SK-N-SH treated with all-trans-retinoic acid at 6 μM for 48 hours (cell line): ENCODE measurements around the gene KLC1.

Experiments
- ATAC-seq: fragments of 200-7000 bp; cut with Tn5 transposase; 3 replicates; pipeline ENCODE4 v1.9.1; 2020; ENCODE audit warnings: mild to moderate bottlenecking, moderate library complexity
- ARNTL ChIP-seq: fragments of 450-650 bp; formaldehyde crosslinking; IDR thresholded peaks from 2 replicates; pipeline ENCODE4 v1.5.0; 2020; ENCODE audit warnings: low read depth, mild to moderate bottlenecking, moderate library complexity, borderline replicate concordance
- BACH2 ChIP-seq: fragments of 250-450 bp; sonication (Bioruptor Pico); IDR thresholded peaks from 2 replicates; pipeline ENCODE4 v1.9.0; 2021; ENCODE audit warnings: mild to moderate bottlenecking, borderline replicate concordance
- CREB5 ChIP-seq: fragments of 250-450 bp; sonication (Bioruptor Pico); IDR thresholded peaks from 2 replicates; pipeline ENCODE4 v1.5.1; 2020; ENCODE audit warnings: low read depth, mild to moderate bottlenecking, moderate library complexity
- CSRNP3 ChIP-seq: fragments of 250-450 bp; sonication (Bioruptor Pico); IDR thresholded peaks from 2 replicates; pipeline ENCODE4 v1.5.1; 2021; ENCODE audit warnings: mild to moderate bottlenecking, moderate library complexity
- ESRRG ChIP-seq: fragments of 250-450 bp; sonication (Bioruptor Pico); IDR thresholded peaks from 2 replicates; pipeline ENCODE4 v1.6.1; 2021; ENCODE audit warnings: mild to moderate bottlenecking
- GLIS3 ChIP-seq: fragments of 250-450 bp; sonication (Bioruptor Pico); IDR thresholded peaks from 2 replicates; pipeline ENCODE4 v1.5.0; 2020; ENCODE audit warnings: mild to moderate bottlenecking, moderate library complexity
- ISL1 ChIP-seq: fragments of 250-450 bp; sonication (Bioruptor Pico); IDR thresholded peaks from 2 replicates; pipeline ENCODE4 v2.1.2; 2022; ENCODE audit warnings: mild to moderate bottlenecking, moderate library complexity
- PATZ1 ChIP-seq: fragments of 250-450 bp; sonication (Bioruptor Pico); IDR thresholded peaks from 2 replicates; pipeline ENCODE4 v1.8.0; 2020; ENCODE audit warnings: mild to moderate bottlenecking, moderate library complexity, borderline replicate concordance
- PPARA ChIP-seq: fragments of 250-450 bp; sonication (Bioruptor Pico); IDR thresholded peaks from 2 replicates; pipeline ENCODE4 v1.5.0; 2020; ENCODE audit warnings: mild to moderate bottlenecking, borderline replicate concordance
- SNAI2 ChIP-seq: fragments of 250-450 bp; sonication (Bioruptor Pico); IDR thresholded peaks from 2 replicates; pipeline ENCODE4 v1.5.0; 2020; ENCODE audit warnings: mild to moderate bottlenecking, moderate library complexity
- TOX ChIP-seq: fragments of 250-450 bp; sonication (Bioruptor Pico); IDR thresholded peaks from 2 replicates; pipeline ENCODE4 v1.8.0; 2021; ENCODE audit warnings: mild to moderate bottlenecking, moderate library complexity, borderline replicate concordance
- TSHZ2 ChIP-seq: fragments of 250-450 bp; sonication (Bioruptor Pico); IDR thresholded peaks from 2 replicates; pipeline ENCODE4 v1.5.0; 2020; ENCODE audit warnings: mild to moderate bottlenecking, moderate library complexity
- ZC3H10 ChIP-seq: fragments of 250-450 bp; sonication (Bioruptor Pico); IDR thresholded peaks from 2 replicates; pipeline ENCODE4 v1.5.1; 2021; ENCODE audit warnings: mild to moderate bottlenecking, moderate library complexity
- ZFP3 ChIP-seq: fragments of 250-450 bp; sonication (Bioruptor Pico); IDR thresholded peaks from 2 replicates; pipeline ENCODE4 v1.5.0; 2020; ENCODE audit warnings: mild to moderate bottlenecking, moderate library complexity
- ZFP30 ChIP-seq: fragments of 450-650 bp; formaldehyde crosslinking; IDR thresholded peaks from 2 replicates; pipeline ENCODE4 v1.5.0; 2022; ENCODE audit warnings: mild to moderate bottlenecking, moderate library complexity
- ZNF565 ChIP-seq: fragments of 450-650 bp; formaldehyde crosslinking; conservative IDR thresholded peaks from 2 replicates; pipeline ENCODE4 v1.5.0; 2020; ENCODE audit warnings: low read depth, mild to moderate bottlenecking, moderate library complexity
- ZNF70 ChIP-seq: fragments of 450-650 bp; formaldehyde crosslinking; IDR thresholded peaks from 2 replicates; pipeline ENCODE4 v1.5.0; 2020; ENCODE audit warnings: mild to moderate bottlenecking, moderate library complexity
- ZNF8 ChIP-seq: fragments of 450-650 bp; formaldehyde crosslinking; IDR thresholded peaks from 2 replicates; pipeline ENCODE4 v1.5.0; 2020; ENCODE audit warnings: mild to moderate bottlenecking, moderate library complexity

KLC1 gene

GRCh38 chr14:103702095-103702494 is 73.1 kb downstream of the KLC1 start:
- TF ChIP-seq ZC3H10 (CRISPR knock-in tag), result no peak
- ATAC-seq, result no peak; the same call in 2 of the 3 replicates

GRCh38 chr14:103702497-103703432 is 73.8 kb downstream of the KLC1 start:
- no peak for ATAC-seq
- TF ChIP-seq SNAI2 (CRISPR knock-in tag) (no peak), PPARA (CRISPR knock-in tag) (no peak), TSHZ2 (no peak), ZC3H10 (CRISPR knock-in tag) (no peak), ARNTL (CRISPR knock-in tag) (no peak), CREB5 (no peak), GLIS3 (CRISPR knock-in tag) (no peak), ZFP3 (CRISPR knock-in tag) (no peak), CSRNP3 (CRISPR knock-in tag) (no peak), ZNF70 (no peak), ZNF8 (CRISPR knock-in tag) (no peak), ISL1 (CRISPR knock-in tag) (no peak), ZNF565 (no peak)

GRCh38 chr14:103703433-103704385 is 74.7 kb downstream of the KLC1 start:
- ATAC-seq, result no peak

GRCh38 chr14:103704708-103705107 is 75.7 kb downstream of the KLC1 start:
- ATAC-seq, result no peak
- TF ChIP-seq TSHZ2 (no peak), ZC3H10 (CRISPR knock-in tag) (no peak), ZFP3 (CRISPR knock-in tag) (no peak), CREB5 (no peak), ZFP30 (CRISPR knock-in tag) (no peak), ESRRG (CRISPR knock-in tag) (no peak)

More at GRCh38 chr14:103703433-103704385, 74.7 kb downstream of the KLC1 start:
- TF ChIP-seq BACH2 (CRISPR knock-in tag) (no peak), ESRRG (CRISPR knock-in tag) (no peak), ZFP30 (CRISPR knock-in tag) (no peak), TOX (CRISPR knock-in tag) (no peak), ZC3H10 (CRISPR knock-in tag) (no peak), PATZ1 (CRISPR knock-in tag) (no peak), ISL1 (CRISPR knock-in tag) (no peak), SNAI2 (CRISPR knock-in tag) (no peak), ZNF70 (no peak)
